GM18870 (cell line): Measurements from ENCODE around the gene CST3.
"Not testable (repeated sequence)": the region's sequence is repeated elsewhere in the genome, so short reads cannot be mapped to it uniquely, and the experiment has no call there.

ENCODE experiments used
- ATAC-seq: cut with Tn5 transposase; IDR thresholded peaks from one replicate; pipeline ENCODE4 v1.9.1; 2021; ENCODE audit warnings: moderate library complexity; ENCODE audit not compliant: unreplicated experiment

The CST3 gene

DNA sequence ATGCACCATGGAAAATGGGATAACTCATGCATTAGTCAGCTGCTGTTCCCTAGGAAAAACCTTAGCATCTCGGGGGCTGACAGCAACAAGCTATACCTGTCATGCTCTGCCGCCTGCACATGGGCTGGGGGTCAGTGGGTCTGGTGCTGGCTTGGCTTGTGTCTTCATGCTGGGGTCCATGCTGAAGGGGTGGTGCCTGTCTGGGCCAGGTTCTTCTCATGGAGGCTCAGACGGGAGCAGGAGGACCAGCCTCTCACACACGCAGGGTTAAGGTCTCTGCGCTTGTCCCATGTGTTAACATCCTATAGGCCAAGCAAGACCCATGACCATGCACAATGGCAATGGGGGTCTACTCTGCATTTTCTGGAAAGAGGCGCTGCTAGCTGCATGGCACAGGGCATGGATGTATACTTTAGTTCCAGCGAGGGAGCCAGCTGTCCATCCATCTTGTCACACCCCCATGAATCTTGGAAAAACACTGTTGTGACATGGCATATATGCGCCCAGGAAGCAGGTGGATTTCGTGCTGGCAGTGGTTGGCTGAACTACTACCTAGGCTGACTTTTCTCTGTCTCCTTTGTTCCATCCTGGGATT is 24.6 kb upstream of the CST3 start:
- ATAC-seq: no peak

DNA sequence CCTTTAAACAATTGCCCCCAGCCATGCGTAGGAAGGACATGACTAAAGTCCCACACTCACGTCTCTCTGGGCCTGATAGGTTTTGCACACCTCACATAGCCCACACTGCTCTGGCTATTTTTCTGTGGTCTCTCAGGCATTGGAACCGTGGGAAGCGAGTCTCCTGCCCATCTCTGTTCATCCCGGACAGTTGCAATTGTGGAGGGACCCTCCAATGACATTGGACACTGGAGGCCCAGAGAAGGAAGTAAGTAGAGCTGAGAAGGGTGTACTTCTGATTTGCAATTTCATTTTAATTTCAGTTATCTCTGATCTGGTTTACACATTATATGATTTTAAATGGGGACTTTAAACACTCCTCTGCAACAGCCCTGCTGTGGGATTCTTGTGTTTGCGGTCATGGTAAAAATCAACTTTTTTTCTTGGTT is 23.3 kb upstream of the CST3 start:
- no peak for ATAC-seq

DNA sequence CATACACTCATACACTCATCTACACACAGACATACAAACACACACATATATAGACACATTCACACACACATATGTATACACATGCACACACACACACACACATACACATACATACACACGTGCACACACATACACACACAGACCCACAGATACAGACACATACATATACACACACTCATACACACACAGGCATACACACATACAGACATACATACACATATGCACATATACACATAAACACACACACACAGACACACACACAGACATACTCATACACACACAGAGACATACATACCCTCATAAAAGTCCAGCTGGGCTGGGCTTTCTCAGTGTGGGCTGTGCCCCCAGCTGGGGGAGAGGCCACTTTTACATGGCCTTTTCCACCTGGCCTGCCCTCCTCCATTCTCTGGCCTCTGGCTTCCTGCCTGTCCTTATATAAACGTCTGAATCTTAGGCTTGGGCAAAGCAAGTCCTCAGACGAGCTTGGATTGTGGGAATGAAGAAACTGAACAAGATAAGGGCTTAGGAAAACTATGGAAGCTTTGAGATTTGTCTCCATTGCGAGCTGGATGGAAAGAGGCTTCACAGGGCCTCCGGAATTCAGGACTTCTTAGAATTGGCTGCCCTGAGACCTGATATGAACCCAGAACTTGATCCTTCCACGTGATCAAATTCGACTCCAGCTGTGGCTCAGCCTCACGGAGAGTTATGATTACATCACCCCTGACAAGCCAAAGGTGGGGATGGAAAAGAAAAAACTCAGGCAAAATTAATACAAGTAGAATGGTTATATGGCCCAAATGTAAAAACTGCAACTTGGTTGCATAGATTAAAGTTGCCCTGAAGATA is 22.5 kb upstream of the CST3 start:
- no peak for ATAC-seq

DNA sequence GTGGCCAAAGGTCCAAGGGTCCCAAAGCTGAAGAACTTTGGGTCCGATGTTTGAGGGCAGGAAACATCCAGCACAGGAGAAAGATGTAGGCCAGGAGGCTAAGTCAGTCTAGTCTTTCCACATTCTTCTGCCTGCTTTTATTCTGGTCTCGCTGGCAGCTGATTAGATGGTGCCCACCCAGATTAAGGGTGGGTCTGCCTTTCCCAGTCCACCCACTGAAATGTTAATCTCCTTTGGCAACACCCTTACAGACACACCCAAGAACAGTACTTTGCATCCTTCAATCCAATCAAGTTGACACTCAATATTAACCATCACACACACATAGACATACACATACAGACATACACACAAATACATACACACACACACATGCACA is 21.8 kb upstream of the CST3 start:
- not testable (repeated sequence) for ATAC-seq

DNA sequence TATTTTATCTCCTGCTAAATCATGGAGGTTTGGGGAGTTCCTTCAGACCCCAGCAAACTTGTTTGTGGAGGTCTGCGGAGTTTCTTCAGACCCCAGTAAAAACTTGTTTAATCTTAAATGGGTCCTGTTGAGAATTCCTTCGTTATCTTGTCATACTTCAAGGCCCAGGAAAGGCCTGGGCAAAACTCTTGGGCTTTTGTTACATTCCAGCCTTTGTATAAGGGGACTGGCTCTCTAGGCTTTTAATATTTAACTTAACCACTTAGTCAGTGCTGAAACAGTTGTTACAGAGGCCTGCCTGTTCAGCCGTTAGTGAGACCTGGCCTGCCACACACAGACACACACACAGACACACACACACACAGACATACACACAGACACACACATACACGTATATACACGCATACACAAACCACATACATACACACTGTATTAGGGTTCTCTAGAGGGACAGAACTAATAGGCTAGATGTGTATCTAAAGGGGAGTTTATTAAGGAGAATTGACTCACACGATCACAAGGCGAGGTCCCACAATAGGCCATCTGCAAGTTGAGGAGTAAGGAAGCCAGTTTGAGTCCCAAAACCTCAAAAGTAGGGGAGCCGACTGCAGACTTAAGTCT is 21.3 kb upstream of the CST3 start:
- no peak for ATAC-seq

DNA sequence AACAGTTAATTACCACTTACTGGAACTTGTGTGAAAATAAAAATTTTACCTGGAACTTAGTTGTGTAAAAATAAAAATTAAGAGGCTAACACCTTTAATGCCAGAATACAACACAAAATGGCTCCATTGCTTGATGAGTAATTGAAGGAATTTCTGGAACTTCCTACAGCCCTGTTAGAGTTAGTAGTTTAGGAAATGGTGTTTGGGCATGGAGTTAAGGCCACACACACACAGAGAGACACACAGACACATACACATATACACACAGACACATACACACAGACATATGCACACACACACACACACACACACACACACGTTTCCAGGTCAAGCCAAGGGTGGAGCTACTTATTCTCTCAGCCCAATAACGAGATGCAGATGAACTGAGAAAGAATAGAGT is 20.6 kb upstream of the CST3 start:
- no peak for ATAC-seq

DNA sequence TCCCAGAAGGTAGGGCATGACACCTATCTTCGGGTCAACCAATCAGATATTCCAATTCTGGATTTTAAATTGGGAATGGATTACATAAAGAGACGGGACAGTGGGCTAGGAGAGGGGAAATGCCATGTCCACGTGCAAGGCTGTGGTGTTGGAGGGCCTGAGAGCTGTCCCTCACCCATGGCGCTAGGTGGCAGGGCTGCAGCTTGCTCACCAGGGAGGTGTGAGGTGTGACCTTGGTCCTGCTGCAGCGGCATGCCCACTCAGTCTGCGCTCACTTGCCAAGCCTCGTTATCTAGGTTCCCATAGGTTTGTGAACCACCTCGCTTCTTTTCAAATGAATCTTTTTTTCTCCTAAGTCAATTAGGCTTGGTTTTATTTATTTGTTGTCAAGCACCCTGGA is 19.4 kb upstream of the CST3 start:
- ATAC-seq: no peak

DNA sequence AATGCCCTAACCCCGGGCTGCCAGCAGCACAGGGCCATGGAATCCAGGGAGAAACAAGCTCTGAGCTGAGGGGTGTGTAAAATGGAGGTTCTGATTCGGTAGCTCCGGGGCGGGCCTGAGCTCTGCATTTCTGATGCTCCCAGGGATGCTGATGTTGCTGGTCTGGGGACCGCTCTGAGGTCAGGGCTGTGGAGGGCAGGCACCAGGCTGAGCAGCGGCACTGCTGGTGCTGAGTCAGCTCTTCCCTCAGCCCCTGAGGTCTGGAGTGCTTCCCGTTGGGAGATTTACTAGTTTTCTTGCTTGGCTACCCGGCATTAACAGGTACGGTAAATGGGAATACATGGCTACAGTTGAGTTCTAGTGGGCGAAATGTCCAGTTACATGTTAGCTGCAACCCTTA is 18.6 kb upstream of the CST3 start:
- ATAC-seq: no peak

DNA sequence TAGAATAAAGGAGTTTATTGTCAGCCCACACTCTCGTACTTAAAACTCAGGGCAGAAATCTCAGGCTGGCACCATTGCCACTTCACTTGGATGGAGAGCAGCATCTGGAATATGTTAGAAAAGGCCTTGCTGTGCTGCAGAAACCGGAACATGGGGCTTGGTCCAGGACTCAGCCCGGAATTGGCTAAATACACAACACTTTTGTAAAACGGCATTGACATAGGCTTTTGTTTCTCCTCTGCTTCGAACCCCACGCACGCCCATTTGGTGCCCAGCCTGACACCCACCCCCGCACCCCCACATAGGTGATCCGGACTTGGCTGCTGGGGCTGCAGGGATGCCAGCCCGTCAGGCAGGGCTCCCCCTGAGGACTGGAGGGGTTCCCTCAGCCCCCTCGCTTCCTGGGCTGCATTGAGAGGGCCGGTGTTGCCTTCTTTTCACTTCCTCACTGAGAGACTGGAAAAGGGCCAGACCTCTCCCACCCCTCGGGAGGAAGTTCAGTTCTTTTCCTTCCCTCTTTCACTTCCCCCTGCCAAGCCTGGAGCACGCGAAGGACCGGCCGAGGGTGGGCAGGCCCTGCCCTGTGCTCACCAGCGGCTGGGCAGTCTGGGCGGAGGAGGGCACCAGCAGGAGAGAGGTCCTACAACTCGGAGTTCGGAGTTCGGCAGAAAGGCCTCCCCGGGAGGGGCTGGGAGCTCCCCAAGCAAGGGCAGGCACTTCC is 17.9 kb upstream of the CST3 start:
- no peak for ATAC-seq

DNA sequence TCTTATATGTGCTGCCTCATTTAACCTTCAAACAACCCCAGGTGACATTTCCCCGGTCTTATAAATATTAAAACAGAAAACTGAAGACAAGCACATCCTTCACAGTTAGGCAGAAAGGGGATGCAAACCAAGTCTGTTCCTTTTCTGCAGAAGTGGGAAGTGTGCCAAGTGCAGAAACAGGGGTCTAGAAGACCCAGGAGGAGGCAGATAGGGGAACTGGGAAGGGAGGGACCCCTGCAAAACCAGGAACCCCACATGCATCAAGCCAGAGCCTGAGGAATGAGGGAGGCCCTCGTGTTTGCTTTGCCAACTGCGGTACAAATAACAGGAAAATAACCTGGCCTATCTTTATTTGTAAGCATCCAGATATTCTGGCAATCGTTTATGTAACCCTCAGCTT is 17.0 kb upstream of the CST3 start:
- ATAC-seq: no peak

DNA sequence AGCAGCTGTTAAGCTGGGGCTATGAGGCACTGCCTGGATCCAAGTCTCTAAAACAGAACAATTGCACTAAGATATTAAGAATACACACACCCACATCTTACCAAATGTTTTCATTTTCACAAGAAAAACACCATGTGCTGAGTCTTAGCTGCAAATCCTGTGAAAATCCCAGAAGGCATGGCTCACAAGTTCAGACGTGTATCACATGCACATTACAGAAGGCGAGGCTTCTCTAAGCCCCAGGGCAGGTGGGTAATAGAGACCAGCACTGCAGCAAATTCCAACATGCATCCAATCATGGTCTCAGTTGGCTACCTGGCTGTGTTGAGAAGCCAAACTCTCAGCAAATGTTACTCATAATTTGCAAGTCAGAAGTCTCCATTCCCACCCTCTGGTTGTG is 16.2 kb upstream of the CST3 start:
- ATAC-seq: no peak

DNA sequence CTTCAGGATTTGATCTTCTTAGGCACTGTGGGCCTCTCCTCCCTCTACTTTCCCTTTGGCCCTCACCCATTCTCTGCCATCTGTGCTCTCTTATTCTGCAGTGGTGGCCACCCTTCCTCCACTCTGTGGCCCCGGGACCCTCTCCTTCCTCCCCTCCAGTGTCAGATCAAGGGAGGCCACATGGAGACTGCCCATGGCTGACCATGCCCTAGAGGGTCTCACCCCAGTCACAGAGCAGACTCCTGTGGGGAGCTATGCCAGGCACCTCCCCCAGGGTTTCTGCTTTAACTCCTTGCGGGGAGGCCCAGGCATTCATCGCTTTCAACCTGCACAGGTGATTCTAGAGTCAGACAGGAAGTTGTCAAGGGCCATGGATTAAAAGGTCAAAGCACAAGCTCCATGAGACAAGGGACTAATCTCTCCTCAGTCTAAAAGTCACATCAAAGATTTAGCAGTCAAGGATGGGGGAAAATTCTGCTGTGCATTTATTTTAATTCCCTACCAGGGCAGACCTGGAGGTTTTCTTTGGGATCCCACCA is 15.7 kb upstream of the CST3 start:
- ATAC-seq: no peak

DNA sequence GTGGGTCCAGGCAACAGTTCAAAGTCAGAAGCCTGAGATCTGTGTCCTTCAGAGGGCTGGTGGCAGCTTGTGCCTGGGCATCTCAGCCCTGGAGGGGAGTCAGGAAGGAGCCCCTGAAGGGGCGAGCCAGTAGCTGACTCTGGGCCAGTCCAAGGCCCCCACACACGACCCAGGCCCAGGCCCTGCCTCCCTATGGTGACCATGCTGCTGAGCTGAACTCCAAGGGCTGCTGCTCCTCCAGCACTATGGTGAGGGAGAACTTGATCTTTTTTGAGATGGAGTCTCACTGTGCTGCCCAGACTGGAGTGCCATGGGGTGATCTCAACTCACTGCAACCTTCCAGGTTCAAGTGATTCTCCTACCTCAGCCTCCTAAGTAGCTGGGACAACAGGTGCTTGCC is 15.2 kb upstream of the CST3 start:
- no peak for ATAC-seq

DNA sequence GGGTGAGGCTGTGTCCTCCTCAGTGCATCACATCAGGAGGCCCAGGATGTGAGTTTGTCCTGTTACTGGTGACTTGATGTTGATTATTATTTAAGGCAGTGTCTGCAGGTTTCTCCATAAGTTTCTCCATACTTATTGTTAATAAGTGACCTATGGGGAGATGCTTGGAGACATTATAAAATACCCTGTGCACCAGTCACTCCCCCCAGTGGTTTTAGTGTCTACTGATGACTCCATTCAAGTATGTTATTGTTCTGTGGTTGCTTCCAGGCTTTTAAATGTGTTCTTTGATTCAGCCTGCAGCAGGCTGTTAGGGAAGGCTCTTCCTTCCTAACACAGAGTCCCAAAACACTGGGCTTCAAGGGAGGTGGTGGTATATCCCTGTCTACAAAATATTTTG is 14.6 kb upstream of the CST3 start:
- ATAC-seq: no peak

DNA sequence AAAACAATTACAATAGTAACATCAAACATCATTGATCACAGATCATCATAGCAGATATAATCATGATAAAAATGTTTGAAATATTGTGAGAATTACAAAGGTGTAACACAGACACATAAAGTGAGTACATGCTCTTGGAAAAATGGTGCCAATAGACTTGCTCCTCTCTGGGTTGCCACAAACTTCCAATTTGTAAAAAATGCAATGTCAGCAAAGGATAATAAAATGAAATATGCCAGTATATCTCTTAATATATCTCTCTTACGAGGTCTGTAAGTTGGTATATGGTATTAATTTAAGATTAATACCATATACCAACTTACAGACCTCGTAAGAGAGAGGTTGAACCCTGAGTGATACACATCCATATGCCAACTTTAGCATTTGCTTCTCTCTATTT is 13.4 kb upstream of the CST3 start:
- no peak for ATAC-seq

DNA sequence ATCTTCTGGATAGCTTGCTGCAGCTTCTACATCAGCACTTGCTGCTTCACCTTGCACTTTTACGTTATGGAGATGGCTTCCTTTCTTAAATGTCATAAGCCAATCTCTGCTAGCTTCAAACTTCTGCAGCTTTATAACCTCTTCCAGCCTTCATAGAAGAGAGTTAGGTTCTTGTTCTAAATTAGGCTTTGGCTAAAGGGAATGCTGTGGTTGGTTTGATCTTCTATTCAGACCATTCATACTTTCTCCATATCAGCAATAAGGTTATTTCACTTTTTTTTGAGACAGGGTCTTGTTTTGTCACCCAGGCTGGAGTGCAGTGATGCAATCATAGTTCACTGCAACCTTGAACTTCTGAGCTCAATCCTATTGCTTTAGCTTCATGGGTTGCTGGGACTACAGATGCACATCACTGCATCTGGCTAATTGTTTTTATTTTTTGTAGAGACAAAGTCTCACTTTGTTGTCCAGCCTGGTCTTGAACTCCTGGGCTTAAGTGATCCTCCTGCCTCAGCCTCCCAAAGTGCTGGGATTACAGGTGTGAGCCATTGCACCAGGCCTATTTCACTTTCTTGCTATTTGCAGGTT is 12.2 kb upstream of the CST3 start:
- no peak for ATAC-seq

DNA sequence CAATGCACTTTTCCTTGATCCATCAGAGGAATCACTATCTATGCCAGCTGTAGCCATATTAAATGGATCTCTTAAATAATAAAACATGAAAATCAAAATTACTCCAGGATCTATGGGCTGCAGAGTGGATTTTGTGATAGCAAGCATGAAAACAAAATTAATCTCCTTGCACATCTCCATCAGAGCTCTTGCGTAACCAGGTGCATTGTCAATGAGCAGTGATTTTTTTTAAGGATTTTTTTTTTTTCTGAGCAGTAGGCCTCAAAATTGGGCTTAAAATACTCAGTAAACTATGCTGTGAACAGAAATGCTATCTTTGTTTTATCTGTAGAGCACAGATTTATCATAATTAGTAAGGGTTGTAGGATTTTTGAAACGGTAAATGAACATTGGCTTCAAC is 11.5 kb upstream of the CST3 start:
- no peak for ATAC-seq

DNA sequence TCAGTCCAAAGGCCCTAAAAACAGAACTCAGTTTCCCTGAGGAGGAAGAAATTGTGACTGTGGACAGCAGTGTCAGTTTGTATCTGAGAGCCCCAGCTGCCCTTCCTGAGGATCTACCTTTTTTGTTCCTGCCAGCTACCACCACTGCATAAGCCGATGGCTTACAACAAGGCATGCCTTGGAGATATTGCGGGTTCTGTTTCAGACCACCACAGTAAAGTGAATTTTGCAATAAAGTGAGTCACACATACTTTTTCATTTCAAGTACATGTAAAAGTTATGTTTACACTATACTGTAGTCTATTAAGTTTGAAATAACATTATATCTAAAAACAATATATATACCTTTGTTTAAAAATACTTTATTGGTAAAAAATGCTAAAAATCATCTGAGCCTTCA is 9.6 kb upstream of the CST3 start:
- ATAC-seq: no peak

DNA sequence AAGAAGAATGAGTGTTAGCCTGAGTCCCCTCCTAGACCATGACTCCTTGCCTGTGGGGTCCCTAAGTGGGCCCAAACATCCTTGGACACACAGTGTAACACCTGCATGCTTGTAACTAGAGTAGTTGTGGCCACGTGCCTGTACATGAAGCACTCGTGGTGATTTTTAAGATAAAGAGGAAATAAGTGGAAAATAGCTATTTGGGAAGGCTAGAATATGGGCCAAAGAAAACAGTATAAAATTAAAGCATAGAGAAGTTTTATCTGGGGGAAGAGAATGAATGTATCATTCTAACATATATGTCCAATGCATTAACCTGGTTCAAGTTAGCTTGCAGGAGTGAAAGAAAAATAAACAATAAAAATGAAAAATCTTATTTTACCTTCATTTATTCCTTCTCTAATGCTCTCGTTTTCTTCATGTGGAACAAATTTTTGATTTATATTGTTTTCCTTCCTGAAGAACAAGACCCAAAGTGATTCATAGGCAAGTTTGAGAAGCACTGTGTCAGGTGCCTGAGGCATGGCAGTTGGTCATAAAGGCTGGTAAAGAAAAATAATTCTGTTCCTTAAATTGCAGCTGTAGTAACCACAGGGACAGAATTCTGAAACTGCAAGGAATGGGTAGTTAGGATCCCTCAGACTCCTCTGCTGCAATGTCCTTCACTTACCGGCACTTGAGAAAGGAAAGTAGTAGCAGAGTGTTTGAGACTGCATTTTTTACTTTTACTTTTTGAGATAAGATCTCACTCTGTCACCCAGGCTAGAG is 8.5 kb upstream of the CST3 start:
- ATAC-seq: no peak

DNA sequence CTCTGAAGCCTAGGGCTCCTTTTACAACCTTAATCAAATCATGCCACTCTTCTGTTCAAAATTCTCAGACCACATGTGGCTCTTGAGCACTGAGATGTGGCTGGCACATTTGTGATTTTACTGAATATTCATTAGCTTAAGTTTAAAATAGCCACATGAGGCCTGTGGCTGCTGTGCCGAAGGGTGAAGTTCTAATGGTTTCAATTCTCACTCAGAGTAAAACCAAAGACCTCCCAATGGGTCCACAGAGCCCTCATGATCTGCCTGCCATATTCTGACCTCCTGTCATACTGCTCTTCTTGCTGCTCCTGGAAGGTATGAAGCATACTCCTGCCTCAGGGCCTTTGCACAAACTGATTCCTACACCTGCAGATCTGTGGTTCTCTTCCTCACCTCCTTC is 7.8 kb upstream of the CST3 start:
- ATAC-seq: no peak
